ENCODE results near the gene CELSR3. TPM values are rescaled to one million over a fixed set of nuclear protein-coding genes. Genes with fewer than 3 reads are reported as not detected.

CELSR3 gene
- total RNA-seq, 1 donor from 2014 or later, result 1.5 TPM

- ATAC-seq, result no peak
- no peak for DNase-seq (ENCODE audit: low spot score)
- intact Hi-C loops (cut with DNase I), result no loop called here
Observed at GRCh38 chr3:48619541-48620524, 42.9 kb downstream of the CELSR3 start.

GRCh38 chr3:48617559-48617958, 45.1 kb downstream of the CELSR3 start:
- ATAC-seq (no peak), DNase-seq (ENCODE audit: low spot score) (no peak)
- intact Hi-C loops (cut with DNase I), result no loop called here

GRCh38 chr3:48614044-48614443, 48.6 kb downstream of the CELSR3 start:
- ATAC-seq, result no peak
- DNase-seq (ENCODE audit: low spot score), result no peak
- intact Hi-C loops (cut with DNase I), result no loop called here

- DNase-seq (ENCODE audit: low spot score) (no peak), ATAC-seq (no peak)
- intact Hi-C loops (cut with DNase I), result no loop called here
Observed at GRCh38 chr3:48612309-48612708, 50.4 kb downstream of the CELSR3 start.

- DNase-seq (ENCODE audit: low spot score), result peak; percentile 95
- intact Hi-C loops (cut with DNase I), result no loop called here
- ATAC-seq, result peak; percentile 100
Observed at GRCh38 chr3:48609088-48610005, 53.3 kb downstream of the CELSR3 start, which contains the start of gene UQCRC1. Gene UQCRC1 (minus strand): TSS chr3:48609646. CDS start chr3:48609620, 26 bp downstream.

DNA sequence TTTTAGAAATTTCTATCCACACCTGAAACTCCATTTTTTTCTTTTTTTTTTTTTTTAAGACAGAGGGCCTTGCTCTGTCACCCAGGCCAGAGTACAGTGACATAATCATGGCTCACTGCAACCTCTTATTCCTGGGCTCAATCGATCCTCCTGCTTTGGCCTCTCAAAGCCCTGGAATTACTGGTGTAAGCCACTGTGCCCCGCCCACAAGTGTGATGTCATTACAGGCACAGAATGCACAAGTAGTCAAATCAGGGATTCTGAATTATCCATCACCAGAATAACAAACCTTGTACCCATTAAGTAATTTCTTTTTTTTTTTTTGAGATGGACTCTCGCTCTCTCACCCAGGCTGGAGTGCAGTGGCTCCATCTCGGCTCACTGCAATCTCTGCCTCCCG, 55.2 kb downstream of the CELSR3 start:
- DNase-seq (ENCODE audit: low spot score) (no peak), ATAC-seq (no peak)
- intact Hi-C loops (cut with DNase I), result no loop called here

DNA sequence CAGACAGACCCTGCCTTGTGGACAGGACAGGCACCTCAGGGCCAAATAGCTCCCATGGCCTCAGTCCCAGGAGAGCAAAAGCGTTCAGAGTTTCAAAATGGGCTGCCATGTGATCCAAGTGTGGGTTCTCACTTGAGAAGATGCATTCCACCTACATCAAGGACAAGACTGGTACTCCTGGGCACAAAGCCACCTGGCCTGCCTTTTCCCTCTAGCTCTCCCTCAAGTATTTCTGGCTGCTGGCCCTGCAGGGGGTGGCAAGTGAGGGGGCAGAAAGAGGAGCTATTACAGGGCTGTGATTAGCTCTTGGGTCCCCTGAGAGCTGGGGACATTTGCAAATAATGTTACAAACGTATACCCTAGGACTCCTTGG, 61.1 kb downstream of the CELSR3 start:
- no peak for DNase-seq (ENCODE audit: low spot score)
- no peak for ATAC-seq
- intact Hi-C loops (cut with DNase I), result no loop called here

- no peak for ATAC-seq
- intact Hi-C loops (cut with DNase I), result no loop called here
- DNase-seq (ENCODE audit: low spot score), result no peak
Observed at GRCh38 chr3:48600711-48601621, 61.7 kb downstream of the CELSR3 start.

DNA sequence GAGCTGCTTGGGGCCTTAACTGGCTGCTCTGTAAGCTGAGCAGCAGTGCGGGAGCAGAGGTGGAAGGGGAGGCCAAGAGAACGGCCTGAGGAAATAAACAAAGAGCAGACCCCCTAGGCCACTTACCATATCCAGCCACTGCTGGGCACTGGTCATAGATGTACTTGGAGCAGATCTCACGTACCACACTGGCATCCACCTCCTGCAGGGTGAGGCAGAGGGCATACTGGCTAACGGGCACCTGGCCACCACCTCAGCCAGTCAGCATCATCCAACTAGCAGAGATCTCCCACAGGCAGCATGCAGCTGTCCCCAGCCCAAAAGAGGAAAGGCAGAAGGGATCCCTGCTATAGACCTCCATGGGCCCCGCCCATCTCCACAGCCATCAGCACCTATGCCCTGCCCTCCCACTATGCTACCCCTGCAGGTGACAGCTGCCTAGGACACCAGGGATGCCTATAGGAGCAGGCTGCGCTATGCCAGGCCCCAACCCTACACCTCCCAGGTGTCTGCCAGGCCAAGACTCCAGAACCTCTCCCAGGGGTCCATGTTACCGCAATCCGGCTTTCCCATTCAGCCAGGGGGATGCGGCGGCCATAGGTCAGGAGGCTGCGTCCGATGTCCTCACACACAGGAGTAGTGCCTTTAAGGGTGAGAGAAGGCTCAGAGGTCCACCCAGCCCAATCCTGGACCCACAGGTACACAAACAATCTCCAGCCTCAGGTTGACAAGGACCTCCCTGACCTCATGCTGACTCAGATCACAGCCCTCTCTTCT, 63.0 kb downstream of the CELSR3 start:
- no peak for ATAC-seq
- intact Hi-C loops (cut with DNase I), result no loop called here
- DNase-seq (ENCODE audit: low spot score), result no peak

DNA sequence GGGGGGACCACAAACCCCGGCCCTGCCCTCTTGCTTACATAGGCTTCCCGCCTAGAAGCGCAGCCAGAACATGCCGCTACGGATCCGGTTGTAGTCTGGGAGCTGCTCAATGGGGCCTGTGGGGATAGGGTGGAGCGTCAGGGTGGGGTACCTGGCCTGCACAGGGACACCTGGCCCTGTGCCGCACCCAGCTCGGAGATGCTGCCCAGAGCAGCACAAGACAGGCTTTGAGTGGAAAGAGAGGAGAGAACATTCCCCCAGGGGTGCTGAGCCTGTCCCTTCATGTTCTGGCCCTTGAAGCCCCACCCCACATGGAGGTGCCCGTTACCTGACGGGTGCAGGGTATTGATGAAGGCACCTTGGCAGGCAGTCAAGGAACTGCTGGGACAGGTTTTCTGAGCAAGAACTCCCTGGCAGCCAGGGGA, 63.6 kb downstream of the CELSR3 start:
- DNase-seq (ENCODE audit: low spot score), result no peak
- intact Hi-C loops (cut with DNase I), result no loop called here
- ATAC-seq, result no peak

DNA sequence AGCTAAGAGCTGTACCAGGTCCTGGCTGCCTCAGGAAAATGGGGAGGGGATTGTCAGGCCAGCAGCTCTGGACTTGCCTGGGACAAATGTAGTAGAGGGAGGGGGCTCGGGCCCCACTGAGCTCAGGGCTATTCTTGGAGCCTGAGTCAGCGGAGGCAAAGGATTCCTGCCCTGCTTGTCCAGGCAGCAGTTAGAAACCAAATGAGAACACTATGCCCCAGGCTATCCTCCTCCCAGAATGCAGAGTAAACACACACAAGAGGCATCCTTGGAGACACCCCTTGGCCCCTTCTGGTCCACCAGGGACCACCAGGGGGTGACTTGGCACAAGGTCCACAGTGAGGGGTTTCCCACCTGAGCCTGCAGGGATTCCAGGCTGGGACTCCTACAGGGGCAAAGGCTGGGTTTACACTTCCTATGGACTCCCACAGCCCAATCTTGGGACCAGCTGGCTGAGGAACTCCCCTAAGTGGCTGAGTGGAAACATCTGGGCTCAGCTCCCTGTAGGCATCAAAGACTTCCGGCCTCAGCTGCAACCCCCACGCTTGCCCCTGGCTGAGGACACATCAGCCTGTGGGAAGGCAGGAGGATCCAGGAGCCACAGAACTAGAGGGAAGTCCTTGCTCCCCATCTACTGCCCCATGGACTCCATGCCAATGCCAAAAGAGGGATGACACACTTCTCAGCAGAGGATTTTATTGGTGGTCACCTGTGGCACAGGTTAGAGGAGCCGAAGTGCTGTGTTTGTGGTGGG, 64.2 kb downstream of the CELSR3 start:
- DNase-seq (ENCODE audit: low spot score), result no peak

GRCh38 chr3:48597408-48597800, 65.3 kb downstream of the CELSR3 start:
- intact Hi-C loops (cut with DNase I), result no loop called here
- DNase-seq (ENCODE audit: low spot score), result no peak
- ATAC-seq, result no peak

More for the DNA sequence above, 64.2 kb downstream of the CELSR3 start:
- intact Hi-C loops (cut with DNase I), result no loop called here
- peak; percentile 42 for ATAC-seq

GRCh38 chr3:48596676-48597407, 65.8 kb downstream of the CELSR3 start:
- ATAC-seq (no peak), DNase-seq (ENCODE audit: low spot score) (no peak)
- intact Hi-C loops (cut with DNase I), result no loop called here

- intact Hi-C loops (cut with DNase I), result no loop called here
- DNase-seq (ENCODE audit: low spot score), result no peak
Observed at GRCh38 chr3:48596157-48596556, 66.5 kb downstream of the CELSR3 start.

DNA sequence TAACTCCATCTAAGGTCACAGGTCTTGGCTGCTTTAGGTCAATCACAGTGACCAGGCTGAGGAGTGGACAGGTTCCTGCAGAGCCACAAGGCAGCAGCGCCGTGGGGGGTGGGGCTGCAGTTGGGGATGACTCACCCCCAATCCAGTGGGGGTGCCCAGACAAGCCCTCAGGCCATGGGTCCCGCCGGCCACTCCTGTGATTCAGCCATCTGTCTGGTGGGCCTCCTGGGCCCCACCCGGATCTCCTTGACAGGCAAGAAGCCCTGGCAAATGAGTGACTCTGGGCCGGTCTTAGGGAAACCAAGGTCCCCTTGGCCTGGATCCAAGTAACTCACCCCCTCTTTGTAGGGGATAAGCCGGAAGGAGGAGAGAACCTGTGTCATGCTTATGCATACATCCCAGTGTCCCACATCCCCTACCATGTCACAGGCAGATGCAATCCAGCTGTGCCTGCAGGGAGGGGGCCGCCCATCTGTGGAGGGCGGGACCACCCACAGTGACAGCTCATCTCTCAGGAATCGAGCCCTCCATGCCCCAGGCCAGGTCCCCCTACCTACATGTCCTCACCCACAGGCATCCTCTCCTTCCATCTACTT, 67.1 kb downstream of the CELSR3 start:
- ATAC-seq, result peak; percentile 23
- no peak for DNase-seq (ENCODE audit: low spot score)
- intact Hi-C loops (cut with DNase I), result no loop called here

More at GRCh38 chr3:48596157-48596556, 66.5 kb downstream of the CELSR3 start:
- no peak for ATAC-seq

DNA sequence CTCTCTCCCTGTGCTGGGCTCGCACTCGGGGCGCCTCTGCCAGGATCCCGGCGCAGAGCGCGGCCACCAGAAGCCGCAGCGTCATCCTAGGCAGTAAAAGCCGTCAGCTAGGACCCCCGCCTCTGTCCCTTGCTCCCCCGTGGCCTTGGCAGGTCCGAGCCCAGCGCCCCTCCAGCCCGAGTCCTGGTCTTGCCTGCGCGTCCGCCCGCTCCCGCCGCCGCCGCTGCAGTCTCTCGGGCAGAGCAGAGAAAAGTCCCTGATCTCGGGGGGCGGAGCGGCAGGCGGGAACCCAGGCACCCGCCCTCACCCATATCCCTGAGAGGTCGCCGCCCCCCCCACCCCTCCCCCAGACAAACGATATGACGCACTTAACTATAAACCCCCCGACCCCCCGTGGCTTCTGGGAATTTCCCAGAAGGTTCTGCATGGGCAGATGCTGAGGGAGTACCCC, 67.6 kb downstream of the CELSR3 start, which contains the start of gene COL7A1:
Gene COL7A1, minus strand, starts transcription at position 255 of the 451 bp plus-strand sequence. Its CDS starts 170 bp downstream, at position 85.
- intact Hi-C loops (cut with DNase I), result no loop called here
- ATAC-seq (peak; percentile 11), DNase-seq (ENCODE audit: low spot score) (no peak)
